AG04450 (cell line): Measurements from ENCODE around the gene SLC12A5. TPM values are rescaled to one million over a fixed set of nuclear protein-coding genes. Genes with fewer than 3 reads are reported as not detected.

Experiments
- CTCF ChIA-PET: fragments of 300-600, 350-600 bp; formaldehyde crosslinking; extraction: SDS; loops from one replicate; lab custom pipeline; 2022; ENCODE audit warnings: antibody characterized with exemption, inconsistent platforms; lab: Charles Lee
- POLR2A ChIA-PET: fragments of 350-600 bp; formaldehyde crosslinking; extraction: SDS; loops from one replicate; lab custom pipeline; 2021; ENCODE audit warnings: antibody characterized with exemption, inconsistent platforms; lab: Yijun Ruan, JAX
- DNase-seq: peaks from one replicate; pipeline ENCODE4 v3.0.0-alpha.2; 2011; ENCODE audit warnings: low read depth, low spot score
- H3K27ac ChIP-seq: one replicate; pipeline ENCODE4 v1.5.1; 2012; ENCODE audit warnings: low read depth, low read length, control low read depth
- H3K27me3 ChIP-seq: one replicate; pipeline ENCODE4 v1.6.0; 2012; ENCODE audit warnings: low read length; ENCODE audit not compliant: control insufficient read depth, insufficient read depth
- H3K4me3 ChIP-seq: 2 replicates; pipeline ENCODE4 v1.5.1; 2011; ENCODE audit warnings: mild to moderate bottlenecking, low read depth, low read length, control low read depth
- H3K9me3 ChIP-seq: 2 replicates; pipeline ENCODE4 v1.5.1; 2012; ENCODE audit warnings: low read length; ENCODE audit not compliant: control insufficient read depth, insufficient read depth
- polyA plus RNA-seq: library from polyadenylated mRNA; depleted of rRNA; stranded (reverse); fragments of >200 nt; gene quantifications from 2 replicates; pipeline ENCODE4 v1.2.3, GENCODE V29; 2011
- TF ChIP-seq, protein P1 (sequence below): IDR thresholded peaks from 2 replicates; pipeline ENCODE4 v1.5.1; 2011; ENCODE audit warnings: low read depth, low read length, control low read depth, inconsistent platforms

SLC12A5 gene
- polyA plus RNA-seq, 1 experiment: 0.55 TPM

DNA sequence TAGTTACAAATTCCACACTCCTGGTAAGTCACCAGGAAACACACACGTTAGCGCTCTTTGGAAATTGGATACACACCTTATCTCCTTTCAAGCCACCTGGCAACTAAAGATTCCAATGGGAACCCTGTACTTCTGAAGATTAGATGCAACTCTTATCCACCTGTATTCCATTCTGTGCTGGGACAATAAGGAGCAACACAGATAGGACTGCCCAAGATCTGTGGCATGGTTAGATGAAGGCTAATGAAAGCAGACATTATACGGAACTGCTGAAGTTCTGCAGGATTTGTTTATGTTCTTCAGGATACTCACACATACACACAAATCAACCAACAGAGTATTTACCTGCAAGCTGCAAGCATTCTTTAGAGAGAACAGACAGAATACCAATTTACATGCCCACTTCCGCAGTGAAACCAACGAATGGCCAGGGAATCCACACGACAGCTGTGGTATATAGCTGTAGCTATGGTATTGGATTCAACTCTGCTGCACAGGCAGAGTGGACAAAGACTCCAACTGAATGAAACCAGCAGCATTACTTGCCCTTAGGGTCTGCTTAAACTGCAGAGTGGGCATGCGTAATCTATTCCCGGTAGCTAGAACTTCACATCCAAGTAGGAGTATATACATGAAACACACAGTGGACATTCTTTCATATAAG, 48.8 kb downstream of the SLC12A5 start:
- no peak for DNase-seq
- H3K4me3 ChIP-seq: no peak overlapping the region
- no peaks in the 10 kb centered on the region for H3K27me3 ChIP-seq
- no peaks in the 10 kb centered on the region for H3K9me3 ChIP-seq
- ChIA-PET POLR2A (no interaction called here), CTCF (interaction anchor here (1.5 kb wide), 1 partner anchor 10 kb away, joined by 3 read pairs; no protein-coding TSS in a partner anchor)
- TF ChIP-seq, protein P1, sequence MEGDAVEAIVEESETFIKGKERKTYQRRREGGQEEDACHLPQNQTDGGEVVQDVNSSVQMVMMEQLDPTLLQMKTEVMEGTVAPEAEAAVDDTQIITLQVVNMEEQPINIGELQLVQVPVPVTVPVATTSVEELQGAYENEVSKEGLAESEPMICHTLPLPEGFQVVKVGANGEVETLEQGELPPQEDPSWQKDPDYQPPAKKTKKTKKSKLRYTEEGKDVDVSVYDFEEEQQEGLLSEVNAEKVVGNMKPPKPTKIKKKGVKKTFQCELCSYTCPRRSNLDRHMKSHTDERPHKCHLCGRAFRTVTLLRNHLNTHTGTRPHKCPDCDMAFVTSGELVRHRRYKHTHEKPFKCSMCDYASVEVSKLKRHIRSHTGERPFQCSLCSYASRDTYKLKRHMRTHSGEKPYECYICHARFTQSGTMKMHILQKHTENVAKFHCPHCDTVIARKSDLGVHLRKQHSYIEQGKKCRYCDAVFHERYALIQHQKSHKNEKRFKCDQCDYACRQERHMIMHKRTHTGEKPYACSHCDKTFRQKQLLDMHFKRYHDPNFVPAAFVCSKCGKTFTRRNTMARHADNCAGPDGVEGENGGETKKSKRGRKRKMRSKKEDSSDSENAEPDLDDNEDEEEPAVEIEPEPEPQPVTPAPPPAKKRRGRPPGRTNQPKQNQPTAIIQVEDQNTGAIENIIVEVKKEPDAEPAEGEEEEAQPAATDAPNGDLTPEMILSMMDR: no peak
- no peak overlapping the region for H3K27ac ChIP-seq

DNA sequence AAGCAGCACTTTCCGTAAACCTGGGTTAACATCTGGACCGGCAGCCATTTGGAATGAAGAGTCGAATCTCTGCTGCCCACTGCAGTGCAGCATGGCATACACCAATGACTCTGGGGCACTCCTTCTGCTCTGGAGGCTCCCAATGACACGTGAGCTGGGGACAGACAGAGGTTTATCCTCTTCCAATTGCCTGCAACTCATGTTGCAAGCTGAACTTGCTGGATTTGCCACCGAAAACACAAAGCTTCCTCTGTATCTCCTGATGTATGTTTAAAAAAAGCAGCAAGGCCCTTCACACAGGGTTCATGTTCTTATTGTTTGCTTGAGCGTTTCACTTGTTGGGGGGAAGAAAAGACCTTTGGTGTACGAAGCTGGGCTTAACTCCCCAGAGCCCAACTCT, 49.9 kb downstream of the SLC12A5 start:
- ChIA-PET CTCF (interaction anchor here (0.7 to 1.5 kb wide), 2 partner anchors 9 to 68 kb away, joined by 3 read pairs; no protein-coding TSS in a partner anchor), POLR2A (no interaction called here)
- no peak overlapping the region for H3K27ac ChIP-seq

DNA sequence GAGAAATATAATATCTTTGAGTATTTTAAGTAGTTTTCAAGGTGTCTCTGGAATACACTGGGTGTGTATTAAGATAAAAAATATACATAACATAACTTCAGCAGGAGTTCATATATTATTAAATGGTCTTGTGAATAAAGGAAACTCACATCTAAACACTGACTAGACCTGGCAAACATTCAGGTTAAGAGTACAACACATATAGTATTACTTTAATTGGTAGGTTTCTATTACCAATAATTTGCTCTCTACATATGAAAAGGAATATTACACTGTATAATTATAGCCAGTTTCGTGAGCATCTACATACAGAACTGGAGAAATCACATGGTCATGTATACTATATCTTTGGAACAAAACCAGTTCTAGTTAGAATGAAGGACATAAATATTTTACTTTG, 52.1 kb downstream of the SLC12A5 start:
- TF ChIP-seq, protein P1: no peak
- H3K4me3 ChIP-seq: no peak overlapping the region
- no peak for DNase-seq
- ChIA-PET CTCF (interaction anchor here (0.6 to 1.8 kb wide), 3 partner anchors 58 to 215 kb away, joined by 3 to 6 read pairs (median 5); no protein-coding TSS in a partner anchor), POLR2A (no interaction called here)
- H3K27ac ChIP-seq: no peak overlapping the region
- no peaks in the 10 kb centered on the region for H3K27me3 ChIP-seq
- no peaks in the 10 kb centered on the region for H3K9me3 ChIP-seq

More for the DNA sequence above, 49.9 kb downstream of the SLC12A5 start:
- H3K4me3 ChIP-seq: no peak overlapping the region
- DNase-seq: no peak
- TF ChIP-seq, protein P1: no peak
- H3K27me3 ChIP-seq: no peaks in the 10 kb centered on the region
- no peaks in the 10 kb centered on the region for H3K9me3 ChIP-seq

- no peak overlapping the region for H3K27ac ChIP-seq
- H3K4me3 ChIP-seq: no peak overlapping the region
- ChIA-PET CTCF (interaction anchor here (0.6 to 1.7 kb wide), 4 partner anchors 25 to 96 kb away, joined by 3 to 7 read pairs (median 4); no protein-coding TSS in a partner anchor), POLR2A (no interaction called here)
- DNase-seq: no peak
- no peaks in the 10 kb centered on the region for H3K9me3 ChIP-seq
- TF ChIP-seq, protein P1: no peak
- H3K27me3 ChIP-seq: no peaks in the 10 kb centered on the region
Measured at GRCh38 chr20:46083101-46083500, 54.1 kb downstream of the SLC12A5 start.

- Histone ChIP-seq H3K27me3 (no peaks in the 10 kb centered on the region), H3K9me3 (no peaks in the 10 kb centered on the region), H3K27ac (no peak overlapping the region), H3K4me3 (no peak overlapping the region)
- ChIA-PET POLR2A (no interaction called here), CTCF (interaction anchor here (0.6 to 1.7 kb wide), 4 partner anchors 25 to 69 kb away, joined by 3 to 7 read pairs (median 4); no protein-coding TSS in a partner anchor)
- no peak for DNase-seq
- TF ChIP-seq, protein P1: no peak
Measured at GRCh38 chr20:46083531-46084061, 54.6 kb downstream of the SLC12A5 start.
